RWPE1 (cell line): ENCODE results near the gene DBR1.

Experiments used
- CTCF ChIA-PET: fragments of 350-600 bp; sonication (Branson Sonifier 250); formaldehyde crosslinking; extraction: SDS; loops from one replicate; lab custom pipeline; 2021; lab: Yijun Ruan, JAX
- POLR2A ChIA-PET: fragments of 400-600 bp; formaldehyde crosslinking; extraction: SDS; loops from one replicate; lab custom pipeline; 2020; ENCODE audit warnings: antibody characterized with exemption; ENCODE audit not compliant: low non-redundant PET; lab: Yijun Ruan, JAX
- DNase-seq: peaks from one replicate; pipeline ENCODE4 v3.0.0; 2012; ENCODE audit warnings: low spot score
- H3K27ac ChIP-seq: fragments of 450-650 bp; 2 replicates; pipeline ENCODE4 v1.5.1; 2017
- CTCF ChIP-seq: fragments of 450-650 bp; conservative IDR thresholded peaks from 2 replicates; pipeline ENCODE4 v1.5.1; 2017; ENCODE audit warnings: low read depth, mild to moderate bottlenecking

Gene DBR1

GRCh38 chr3:138213398-138214085, 38.8 kb upstream of the DBR1 start:
- ChIA-PET CTCF (no interaction called here), POLR2A (no interaction called here)
- TF ChIP-seq CTCF: no peak
- no peak overlapping the region for H3K27ac ChIP-seq
- no peak for DNase-seq

GRCh38 chr3:138210528-138210927, 35.8 kb upstream of the DBR1 start:
- DNase-seq: no peak
- TF ChIP-seq CTCF: no peak
- POLR2A ChIA-PET: no interaction called here
- CTCF ChIA-PET: no interaction called here
- no peak overlapping the region for H3K27ac ChIP-seq

GRCh38 chr3:138206196-138206595, 31.5 kb upstream of the DBR1 start:
- TF ChIP-seq CTCF: no peak
- CTCF ChIA-PET: no interaction called here
- POLR2A ChIA-PET: no interaction called here
- no peak overlapping the region for H3K27ac ChIP-seq
- DNase-seq: no peak

- ChIA-PET CTCF (no interaction called here), POLR2A (no interaction called here)
- TF ChIP-seq CTCF: no peak
- no peak for DNase-seq
- H3K27ac ChIP-seq: no peak overlapping the region
These were observed 30.8 kb upstream of the DBR1 start for GRCh38 chr3:138205527-138205926.

- no peak overlapping the region for H3K27ac ChIP-seq
- ChIA-PET CTCF (no interaction called here), POLR2A (no interaction called here)
- no peak for DNase-seq
- no peak for TF ChIP-seq CTCF
These were observed 29.2 kb upstream of the DBR1 start for GRCh38 chr3:138203938-138204337.

GRCh38 chr3:138202945-138203701, 28.4 kb upstream of the DBR1 start:
- ChIA-PET POLR2A (no interaction called here), CTCF (no interaction called here)
- no peak for TF ChIP-seq CTCF
- no peak overlapping the region for H3K27ac ChIP-seq
- no peak for DNase-seq
